Stimulated activated CD4-positive, alpha-beta T cell treated with anti-CD3 and anti-CD28 coated beads, Interleukin-1b, Interleukin-23, amount 100 ng/mL, for 48 hours (primary cell): ENCODE measurements around the gene CST1.
"Not testable (repeated sequence)": the region's sequence is repeated elsewhere in the genome, so short reads cannot be mapped to it uniquely, and the experiment has no call there.

Experiments used
- DNase-seq: peaks from one replicate; pipeline ENCODE4 v3.0.0-alpha.2; 2020

CST1 gene

GRCh38 chr20:23750786-23751185 is at the start of gene CST1:
Gene CST1 (minus strand): TSS chr20:23750935. CDS start chr20:23750866, 69 bp downstream.
- not testable (repeated sequence) for DNase-seq

GRCh38 chr20:23799216-23799847 is 48.6 kb upstream of the CST1 start:
- DNase-seq, result peak; percentile 29

- DNase-seq, result no peak
These were observed 44.8 kb upstream of the CST1 start for GRCh38 chr20:23795526-23795925.

GRCh38 chr20:23794841-23795240 is 44.1 kb upstream of the CST1 start:
- DNase-seq, result no peak

- no peak for DNase-seq
These were observed 43.3 kb upstream of the CST1 start for GRCh38 chr20:23794065-23794464.

- DNase-seq, result no peak
These were observed 32.7 kb upstream of the CST1 start for GRCh38 chr20:23783447-23783846.

GRCh38 chr20:23782366-23782983 is 31.7 kb upstream of the CST1 start:
- peak; percentile 24 for DNase-seq

GRCh38 chr20:23778676-23779075 is 27.9 kb upstream of the CST1 start:
- not testable (repeated sequence) for DNase-seq

GRCh38 chr20:23777380-23777779 is 26.6 kb upstream of the CST1 start:
- not testable (repeated sequence) for DNase-seq

GRCh38 chr20:23776067-23776771 is 25.5 kb upstream of the CST1 start:
- DNase-seq, result no peak

- no peak for DNase-seq
These were observed 23.3 kb upstream of the CST1 start for GRCh38 chr20:23774081-23774480.

GRCh38 chr20:23773579-23773978 is 22.8 kb upstream of the CST1 start:
- no peak for DNase-seq

GRCh38 chr20:23773127-23773526 is 22.4 kb upstream of the CST1 start:
- no peak for DNase-seq

- no peak for DNase-seq
These were observed 21.3 kb upstream of the CST1 start for GRCh38 chr20:23772074-23772473.

GRCh38 chr20:23770384-23770783 is 19.6 kb upstream of the CST1 start:
- no peak for DNase-seq

GRCh38 chr20:23768520-23768919 is 17.8 kb upstream of the CST1 start:
- DNase-seq, result not testable (repeated sequence)

GRCh38 chr20:23766531-23766930 is 15.8 kb upstream of the CST1 start:
- no peak for DNase-seq

GRCh38 chr20:23765578-23765977 is 14.8 kb upstream of the CST1 start:
- no peak for DNase-seq

GRCh38 chr20:23764630-23765029 is 13.9 kb upstream of the CST1 start:
- not testable (repeated sequence) for DNase-seq

GRCh38 chr20:23763345-23763744 is 12.6 kb upstream of the CST1 start:
- DNase-seq, result no peak

- DNase-seq, result no peak
These were observed 8.7 kb upstream of the CST1 start for GRCh38 chr20:23759306-23759940.

GRCh38 chr20:23756792-23757191 is 6.1 kb upstream of the CST1 start:
- not testable (repeated sequence) for DNase-seq

- DNase-seq, result not testable (repeated sequence)
These were observed 4.4 kb upstream of the CST1 start for GRCh38 chr20:23755131-23755611.
